ENCODE data around the gene OBP2B.
"Not testable (repeated sequence)": the region's sequence is repeated elsewhere in the genome, so short reads cannot be mapped to it uniquely, and the experiment has no call there.

OBP2B gene, protein sequence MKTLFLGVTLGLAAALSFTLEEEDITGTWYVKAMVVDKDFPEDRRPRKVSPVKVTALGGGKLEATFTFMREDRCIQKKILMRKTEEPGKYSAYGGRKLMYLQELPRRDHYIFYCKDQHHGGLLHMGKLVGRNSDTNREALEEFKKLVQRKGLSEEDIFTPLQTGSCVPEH

DNA sequence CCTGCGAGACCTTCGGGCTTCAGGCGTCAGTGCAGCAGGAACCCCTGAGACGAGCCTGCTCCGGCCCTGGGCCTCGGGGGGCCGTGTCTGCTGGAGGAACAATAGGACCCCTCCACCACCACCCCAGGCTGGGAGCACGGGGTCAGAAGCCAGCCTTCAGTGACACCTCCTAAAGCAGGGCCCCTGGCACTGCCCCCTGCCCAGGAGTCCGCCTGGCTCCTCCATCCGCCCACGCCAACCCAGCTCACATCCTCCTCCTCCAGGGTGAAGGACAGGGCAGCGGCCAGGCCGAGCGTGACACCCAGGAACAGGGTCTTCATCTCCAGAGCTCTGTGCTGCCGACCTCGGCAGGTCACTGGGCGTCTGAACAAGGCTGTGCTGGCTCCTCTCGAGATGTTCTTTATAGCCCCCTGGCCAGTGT lies at the start of gene OBP2B:
TSS of gene OBP2B (minus strand) at position 371 of the 421 bp plus-strand sequence. CDS start at position 320, 51 bp downstream.
- not testable (repeated sequence) for DNase-seq

DNA sequence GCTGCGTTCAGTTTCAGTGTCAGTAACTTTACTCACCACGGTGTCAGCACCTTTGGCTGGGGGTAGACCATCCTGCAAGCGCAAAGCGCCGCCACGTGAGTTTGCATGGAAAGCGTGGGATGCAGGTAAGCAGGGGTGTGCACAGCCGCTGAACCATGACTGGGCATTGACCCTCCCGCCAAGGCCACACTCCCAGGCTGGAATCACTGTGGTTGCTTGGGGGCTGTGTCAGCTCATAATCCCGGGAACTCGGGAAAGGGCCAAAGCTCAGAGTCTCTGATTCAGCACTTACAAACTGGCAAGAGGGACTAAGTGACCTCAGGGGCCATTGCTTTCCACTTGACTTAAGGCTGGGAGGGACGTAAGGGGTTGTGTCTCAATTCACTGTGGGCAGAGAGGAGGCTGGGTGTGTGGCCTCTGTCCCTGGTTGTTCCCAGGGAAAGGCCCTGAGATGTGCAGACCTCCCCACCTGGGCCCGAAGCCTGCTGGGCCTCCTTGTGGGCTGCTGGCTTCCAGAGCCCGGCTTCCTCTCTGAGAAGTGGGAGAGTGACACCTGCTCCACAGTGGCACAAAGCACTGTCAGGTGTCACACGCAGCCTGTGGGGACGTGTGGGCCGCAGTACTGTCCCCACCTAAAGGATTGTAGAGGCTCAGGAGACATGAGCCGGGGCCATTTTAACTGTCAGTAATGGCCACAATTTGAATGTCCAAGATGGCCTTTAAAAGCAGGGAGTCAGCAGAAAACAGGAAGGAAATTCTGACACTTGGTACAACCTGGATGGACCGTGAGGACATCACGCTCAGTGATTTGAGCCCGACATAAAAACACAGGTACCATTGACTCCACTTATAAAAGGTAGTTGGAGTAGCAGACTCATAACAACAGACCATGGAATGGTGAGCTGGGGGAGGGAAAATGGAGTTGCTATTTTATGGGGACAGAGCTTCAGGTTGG lies 49.3 kb upstream of the OBP2B start:
- no peak for DNase-seq

DNA sequence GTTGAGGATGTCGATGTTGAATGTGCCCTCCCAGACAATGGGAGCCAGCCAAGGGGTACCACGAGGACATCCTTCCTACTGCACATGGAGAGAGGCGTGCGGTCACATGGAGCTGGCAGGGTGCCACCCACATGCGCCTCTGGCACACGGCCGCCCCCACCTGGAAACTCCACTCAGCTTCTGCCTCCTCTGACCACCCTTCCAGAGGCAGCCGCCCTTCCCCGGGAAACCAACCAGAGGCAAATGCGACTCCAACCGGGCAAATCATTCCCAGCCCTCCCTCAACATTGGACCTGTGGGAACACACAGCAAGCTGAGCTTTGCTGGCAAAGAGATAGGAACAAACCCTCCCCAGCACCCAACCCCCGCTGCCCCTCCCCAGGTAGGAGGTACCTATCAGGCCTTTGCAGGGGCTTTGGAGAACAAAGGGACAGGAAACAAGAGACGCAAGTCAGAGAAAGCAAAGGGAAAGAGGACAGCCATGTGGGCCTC lies 48.5 kb upstream of the OBP2B start:
- no peak for DNase-seq

DNA sequence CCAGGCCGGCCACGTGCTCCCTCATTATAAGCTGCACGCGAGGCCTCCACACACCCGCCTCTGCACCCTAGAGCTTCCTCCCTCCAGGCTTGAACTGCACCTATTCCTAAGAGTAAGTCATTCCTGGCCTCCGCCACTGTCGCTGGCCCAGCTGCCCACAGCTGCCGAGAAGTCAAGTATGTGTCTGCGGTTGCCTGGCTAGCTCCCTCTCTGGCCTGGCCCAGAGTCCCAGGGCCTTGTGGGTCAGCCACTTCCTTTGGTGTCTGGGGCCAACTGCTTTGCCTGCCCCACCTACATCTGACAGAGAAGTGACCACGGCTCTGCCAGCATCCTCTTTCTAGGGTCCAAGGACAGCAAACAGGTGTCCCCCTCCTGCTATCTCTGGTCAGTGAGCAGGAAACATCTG lies 47.6 kb upstream of the OBP2B start:
- no peak for DNase-seq

DNA sequence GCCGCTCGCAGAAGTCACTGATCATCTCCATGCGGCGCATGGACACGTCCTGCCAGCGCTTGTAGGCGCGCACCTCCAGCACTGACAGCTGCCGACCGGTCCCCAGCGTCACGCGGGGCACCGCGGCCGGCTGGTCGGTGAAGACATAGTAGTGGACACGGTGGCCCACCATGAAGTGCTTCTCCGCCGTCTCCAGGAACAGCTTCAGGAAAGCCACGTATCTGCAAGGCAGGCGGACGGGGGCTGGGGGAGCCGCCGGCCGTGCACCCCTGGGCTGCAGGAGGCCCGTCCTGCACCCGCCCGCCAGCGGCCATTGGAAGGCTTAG lies 47.0 kb upstream of the OBP2B start:
- no peak for DNase-seq

DNA sequence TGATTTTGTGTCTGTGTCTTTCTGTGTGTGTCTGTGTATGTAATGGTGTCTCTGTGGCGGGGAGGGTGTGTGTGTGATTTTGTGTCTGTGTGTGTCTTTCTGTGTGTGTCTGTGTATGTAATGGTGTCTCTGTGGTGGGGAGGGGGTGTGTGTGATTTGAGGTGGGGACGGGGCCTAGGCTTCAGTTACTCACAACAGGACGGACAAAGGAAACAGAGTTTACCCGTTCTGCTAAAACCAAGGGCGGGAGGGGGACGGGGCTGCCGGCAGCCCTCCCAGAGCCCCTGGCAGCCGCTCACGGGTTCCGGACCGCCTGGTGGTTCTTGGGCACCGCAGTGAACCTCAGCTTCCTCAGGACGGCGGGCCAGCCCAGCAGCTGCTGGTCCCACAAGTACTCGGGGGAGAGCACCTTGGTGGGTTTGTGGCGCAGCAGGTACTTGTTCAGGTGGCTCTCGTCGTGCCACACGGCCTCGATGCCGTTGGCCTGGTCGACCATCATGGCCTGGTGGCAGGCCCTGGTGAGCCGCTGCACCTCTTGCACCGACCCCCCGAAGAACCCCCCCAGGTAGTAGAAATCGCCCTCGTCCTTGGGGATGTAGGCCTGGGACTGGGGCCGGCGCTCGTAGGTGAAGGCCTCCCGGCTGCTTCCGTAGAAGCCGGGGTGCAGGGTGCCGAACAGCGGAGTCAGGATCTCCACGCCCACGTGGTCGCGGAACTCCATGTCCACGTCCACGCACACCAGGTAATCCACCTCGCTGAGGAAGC lies 46.5 kb upstream of the OBP2B start:
- DNase-seq = no peak

DNA sequence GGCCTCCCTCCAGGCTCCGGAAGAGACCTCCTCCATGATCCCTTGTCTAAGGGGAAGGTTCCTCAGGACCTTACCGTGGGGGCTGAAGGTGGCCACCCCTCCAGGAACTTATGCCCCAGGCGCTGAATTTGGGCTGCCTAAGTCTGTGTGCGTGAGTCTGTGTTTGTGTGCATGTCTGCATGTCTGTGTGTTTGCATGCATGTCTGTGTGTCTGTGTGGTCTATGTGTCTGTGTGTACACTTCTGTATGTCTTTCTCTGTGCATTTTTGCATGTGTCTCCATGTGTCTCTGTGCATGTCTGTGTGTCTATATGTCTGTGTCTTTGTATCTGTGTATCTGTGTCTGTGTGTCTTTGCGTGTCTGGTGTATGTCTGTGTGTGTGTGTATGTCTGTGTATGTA lies 45.4 kb upstream of the OBP2B start:
- no peak for DNase-seq

DNA sequence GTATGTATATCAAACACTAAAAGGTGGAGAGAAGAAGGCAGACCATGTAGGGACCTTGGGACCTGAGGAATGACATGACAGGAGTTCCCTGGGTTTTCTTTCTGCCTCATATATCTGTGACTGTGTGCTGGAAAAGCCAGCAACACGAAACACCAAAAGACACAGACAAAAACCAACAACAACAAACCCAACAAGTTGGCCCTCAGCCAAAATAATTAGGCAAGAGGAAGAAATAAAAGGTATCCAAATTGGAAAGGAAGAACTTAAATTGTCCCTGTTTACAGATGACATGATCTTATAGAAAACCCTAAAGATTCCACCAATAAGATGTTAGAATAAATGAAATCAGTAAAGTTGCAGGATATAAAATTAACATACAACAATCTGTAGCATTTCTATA lies 44.2 kb upstream of the OBP2B start:
- DNase-seq = no peak

DNA sequence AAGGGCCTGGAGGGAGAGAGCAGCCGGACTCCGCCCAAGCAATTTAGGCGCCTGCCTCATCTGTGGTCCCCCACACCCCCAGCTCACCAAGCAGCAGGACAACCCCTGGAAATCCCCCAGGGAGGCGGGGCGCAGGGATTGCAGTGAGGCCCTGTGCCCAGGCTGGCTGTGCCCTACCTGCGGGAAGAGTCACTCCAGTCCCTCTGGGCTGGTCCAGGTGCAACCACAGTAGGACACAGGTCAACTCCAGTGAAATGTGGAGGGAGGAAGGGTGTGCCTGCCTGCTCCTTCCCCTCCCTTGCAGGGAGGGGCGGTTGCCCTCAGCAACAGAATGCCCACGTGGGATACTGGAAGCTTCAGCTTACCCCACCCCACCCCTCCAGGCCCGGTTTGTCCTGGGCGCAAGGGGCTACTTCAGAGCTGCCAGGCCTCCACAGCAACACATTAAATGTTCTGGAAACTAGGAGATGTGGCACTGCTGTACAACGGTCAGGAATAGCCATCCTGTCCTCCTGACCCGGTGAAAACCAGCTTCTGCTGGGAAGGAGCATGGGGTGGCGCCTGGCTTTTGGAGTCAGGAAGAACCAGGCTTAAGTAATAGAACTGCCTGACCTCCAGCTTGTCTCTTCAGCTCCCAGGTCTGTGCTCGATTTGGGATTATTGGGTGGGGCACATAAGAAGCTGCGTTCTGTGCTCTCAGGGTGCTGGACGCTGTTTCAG lies 43.4 kb upstream of the OBP2B start:
- DNase-seq = no peak

DNA sequence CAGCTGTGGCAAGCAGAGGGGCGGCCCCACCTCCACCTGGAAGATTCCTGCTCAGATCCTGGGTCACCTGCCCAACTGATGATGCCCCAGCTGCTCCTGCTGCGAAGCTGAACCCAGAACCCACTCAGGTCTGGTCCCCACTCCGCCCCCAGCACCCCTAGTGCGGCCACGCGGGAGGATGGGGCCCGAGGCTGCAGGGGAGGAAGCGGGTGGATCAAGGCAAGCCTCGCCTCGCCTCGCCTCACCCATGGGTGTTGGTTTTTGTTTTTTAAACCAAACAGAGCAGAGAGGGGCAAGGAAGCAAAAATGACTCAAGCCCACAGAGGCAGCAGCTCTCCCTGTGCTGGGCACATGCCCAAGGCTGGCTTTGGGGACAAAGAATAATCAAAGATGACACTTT lies 42.7 kb upstream of the OBP2B start:
- DNase-seq = no peak

DNA sequence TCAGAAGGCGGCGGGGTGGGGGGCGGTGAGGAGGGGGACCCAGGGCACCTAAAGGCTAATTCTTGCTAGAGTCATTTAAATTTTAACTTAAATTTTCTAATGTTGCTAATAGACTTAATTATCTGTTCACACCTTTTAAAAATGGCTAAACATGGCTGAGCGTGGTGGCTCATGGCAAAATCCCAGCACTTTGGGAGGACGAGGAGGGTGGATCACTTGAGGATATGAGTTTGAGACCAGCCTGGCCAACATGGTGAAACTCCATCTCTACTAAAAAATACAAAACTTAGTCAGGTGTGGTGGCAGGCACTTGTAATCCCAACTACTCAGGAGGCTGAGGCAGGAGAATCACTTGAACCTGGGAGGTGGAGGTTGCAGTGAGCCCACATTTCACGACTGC lies 42.2 kb upstream of the OBP2B start:
- DNase-seq = not testable (repeated sequence)

DNA sequence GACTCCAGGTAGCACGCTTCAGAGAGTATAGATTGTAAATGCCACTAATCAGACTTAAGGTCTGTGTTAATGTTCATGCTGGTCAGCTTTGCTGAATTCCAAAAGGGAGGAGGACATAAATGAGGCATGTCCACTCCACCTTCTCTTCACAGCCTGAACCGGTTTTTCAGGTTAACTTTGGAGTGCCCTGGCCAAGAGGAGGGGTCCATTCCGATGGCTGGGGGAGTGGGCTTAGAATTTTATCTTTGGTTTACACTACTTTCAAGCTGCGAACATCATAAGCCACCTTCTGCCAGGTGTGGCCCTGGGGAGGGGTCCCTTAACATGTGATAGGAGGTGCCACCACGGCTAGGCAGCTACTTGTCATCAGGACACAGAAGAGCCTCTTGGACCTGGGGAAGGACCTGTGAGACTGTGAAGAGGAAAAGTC lies 41.7 kb upstream of the OBP2B start:
- DNase-seq = no peak

DNA sequence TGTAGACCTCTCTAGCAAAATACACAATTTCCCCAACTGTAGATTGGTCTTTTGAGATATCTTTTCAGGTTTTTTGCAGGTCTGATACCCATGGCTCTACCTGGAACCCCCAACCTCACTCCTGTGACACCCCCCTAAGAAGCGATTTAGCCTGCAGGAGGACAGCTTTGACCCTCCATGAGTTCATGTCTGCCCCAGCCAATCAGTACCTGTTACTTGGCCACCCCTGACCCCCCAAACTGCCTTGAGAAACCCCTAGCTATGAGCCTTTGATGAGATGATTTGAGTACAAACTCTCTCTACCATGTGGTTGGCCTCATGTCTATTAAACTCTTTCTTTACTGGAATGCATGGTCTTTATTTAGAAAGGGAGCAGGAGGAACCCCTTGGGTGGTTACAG lies 40.3 kb upstream of the OBP2B start:
- DNase-seq = no peak

DNA sequence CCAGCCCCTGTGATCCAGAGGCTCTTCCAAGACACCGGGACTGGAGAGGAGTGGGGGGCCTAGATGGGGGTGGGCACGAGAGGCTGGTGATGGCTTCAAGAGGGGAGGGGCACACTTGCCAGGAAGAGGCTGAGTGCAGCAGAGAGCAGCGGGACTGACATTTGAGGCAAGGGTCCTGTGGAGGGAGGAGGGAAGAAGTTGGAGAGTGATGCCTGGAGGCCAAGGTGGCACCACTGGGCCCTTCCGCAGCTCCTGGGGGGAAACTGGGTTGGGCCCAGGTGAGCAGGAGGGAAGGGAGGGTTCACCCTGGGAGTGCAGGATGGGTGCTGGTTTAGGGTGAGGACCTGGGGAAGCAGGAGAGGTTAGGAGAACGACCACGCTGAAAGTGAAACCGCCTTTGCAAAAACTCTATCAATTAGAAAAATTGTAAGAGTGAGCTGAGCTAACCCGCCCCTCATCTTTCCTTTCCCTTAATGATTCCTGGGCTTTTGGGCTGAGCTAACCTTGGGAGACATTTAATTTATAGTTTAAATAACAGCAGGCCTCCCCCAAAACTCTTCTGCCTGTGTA lies 39.8 kb upstream of the OBP2B start:
- DNase-seq = no peak

DNA sequence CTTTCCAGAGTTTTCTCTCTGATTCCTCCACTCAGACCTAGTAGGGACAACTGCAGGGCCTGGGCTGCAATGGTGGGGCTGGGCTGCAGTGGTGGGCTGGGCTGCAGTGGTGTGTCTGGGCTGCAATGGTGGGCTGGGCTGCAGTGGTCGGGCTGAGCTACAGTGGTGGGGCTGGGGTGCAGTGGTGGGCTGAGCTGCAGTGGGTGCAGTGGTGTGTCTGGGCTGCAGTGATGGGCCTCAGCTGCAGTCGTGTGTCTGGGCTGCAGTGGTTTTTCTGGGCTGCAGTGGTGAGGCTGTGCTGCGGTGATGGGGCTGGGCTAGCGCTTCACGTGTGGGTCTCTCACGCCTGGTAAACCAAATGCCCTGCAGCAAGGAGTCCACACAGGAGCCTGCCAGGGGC lies 38.6 kb upstream of the OBP2B start:
- no peak for DNase-seq

DNA sequence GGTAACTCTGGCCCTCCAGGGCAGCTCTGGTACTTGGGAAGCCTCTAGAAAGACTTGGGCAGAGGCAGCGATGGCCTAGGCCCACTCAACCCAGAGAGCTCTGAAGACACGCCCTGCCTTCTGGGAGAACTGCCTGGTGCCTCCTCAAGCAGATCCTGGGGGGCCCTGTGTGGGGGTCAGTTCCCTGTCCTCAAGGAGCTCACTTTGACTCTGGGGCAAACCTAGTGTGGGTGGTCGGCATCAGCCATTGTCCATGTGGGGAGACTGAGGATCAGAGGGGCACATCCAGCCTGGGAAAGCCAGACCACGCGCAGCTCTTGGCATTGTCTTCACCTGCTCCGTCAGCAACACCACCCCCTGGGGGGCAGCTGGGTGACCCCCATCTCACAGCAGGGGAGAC lies 37.9 kb upstream of the OBP2B start:
- no peak for DNase-seq

DNA sequence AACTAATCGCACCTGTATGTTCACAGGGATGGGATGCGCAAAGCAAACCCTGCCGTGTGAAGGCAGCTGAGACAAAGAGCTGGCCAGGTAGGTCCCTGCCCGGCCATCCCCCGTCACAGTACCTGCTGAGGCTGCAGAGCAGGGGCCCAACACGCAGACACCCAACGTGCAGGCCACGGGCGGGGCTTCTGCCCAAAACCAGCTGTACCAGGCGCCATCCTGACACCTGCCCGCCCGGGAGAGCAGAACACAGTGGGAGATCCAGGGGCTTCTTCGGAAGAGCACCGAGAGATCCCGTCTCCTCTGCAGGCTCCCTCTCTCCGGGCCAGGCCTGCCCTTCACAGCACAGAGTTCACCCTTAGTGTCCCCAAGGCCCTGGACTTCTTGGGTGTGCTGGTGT lies 37.5 kb upstream of the OBP2B start:
- no peak for DNase-seq

DNA sequence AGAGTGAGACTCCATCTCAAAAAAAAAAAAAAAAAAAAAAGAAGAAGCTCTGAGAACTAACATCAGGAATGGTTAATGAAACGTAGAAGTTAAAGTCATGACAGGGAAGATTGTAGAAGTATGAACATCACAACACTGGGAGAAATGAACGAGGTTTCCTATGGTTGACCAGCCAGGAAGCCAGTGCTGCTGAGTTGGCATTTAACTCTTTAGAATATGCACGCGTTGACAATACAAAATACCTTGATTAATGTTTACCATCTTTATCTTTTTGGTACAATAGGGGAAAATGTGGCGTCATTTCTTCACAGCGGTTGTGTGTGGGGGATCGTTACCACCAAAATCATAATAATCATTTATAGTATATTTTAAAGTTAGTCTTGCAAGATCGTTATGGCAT lies 33.9 kb upstream of the OBP2B start:
- no peak for DNase-seq

DNA sequence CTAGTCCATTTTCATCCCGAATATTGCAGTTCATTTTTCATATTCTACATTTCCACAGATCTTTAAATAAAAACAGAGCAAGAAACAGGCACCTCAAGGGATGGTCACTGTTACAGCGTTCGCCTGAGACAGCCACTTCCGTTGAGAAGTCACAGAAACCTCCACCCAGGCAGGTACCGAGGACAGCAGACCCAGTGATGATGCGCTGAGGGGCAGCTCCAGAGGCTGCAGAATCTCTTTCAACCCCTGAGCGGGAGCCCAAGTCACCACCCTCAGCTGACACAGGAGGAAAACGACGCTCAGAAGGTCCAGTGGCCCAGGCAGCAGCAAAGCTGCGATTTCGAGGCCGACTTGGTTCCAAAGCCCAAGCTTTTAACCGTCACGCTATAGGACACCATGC lies 33.2 kb upstream of the OBP2B start:
- no peak for DNase-seq

DNA sequence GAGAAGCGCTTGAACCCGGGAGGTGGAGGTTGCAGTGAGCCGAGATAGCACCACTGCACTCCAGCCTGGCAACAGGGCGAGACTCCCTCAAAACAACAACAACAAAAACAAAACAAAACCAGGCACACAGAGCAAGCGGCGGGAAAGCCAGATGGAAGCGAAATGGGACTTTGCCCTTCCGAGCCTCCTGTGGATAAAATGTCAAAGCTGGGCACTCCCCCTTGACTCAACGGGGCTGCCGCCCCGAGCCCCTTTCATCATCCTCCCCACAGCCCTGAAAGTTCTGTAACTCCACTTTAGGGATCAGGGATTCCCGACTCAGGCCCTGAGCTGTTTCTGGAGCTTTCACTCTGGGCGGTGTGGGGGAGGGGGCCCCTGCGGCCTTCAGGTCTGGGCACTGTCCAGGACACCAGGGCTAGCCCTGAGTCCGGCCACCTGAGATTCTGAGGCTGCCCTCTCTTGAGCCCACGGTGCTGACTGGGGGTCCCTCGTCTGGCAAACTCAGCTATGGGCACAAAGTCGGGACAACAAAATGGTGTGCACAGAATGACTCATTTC lies 30.6 kb upstream of the OBP2B start:
- no peak for DNase-seq

DNA sequence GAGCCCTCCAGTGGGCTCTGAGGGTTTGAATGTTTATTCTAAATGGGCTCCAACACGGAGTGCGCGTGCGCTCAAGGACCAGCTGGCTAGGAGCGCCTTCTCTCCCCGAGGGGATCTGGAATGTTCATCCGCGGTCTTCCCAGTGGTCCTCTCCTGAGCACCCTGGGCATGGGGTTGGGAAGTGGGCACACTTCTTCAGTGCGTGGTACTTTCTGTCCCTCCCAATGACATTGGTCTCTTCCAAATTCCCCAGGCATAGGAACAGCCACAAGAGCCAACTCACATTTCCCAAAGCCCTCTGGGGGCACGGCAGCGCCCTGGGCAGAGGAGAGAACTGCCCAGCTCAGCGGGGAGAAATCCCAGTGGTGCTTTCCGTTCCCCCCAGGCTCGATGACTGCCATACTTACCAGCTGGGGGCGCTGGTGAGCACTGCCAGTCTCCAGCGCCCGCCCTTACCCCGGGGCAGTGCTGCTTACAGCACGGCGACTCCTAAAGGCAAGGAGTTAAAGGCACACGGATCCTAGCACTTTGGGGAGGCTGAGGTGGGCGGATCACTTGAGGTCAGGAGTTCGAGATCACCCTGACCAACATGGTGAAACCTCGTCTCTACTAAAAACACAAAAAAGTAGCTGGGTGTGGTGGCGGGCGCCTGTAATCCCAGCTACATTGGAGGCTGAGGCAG lies 29.9 kb upstream of the OBP2B start:
- peak; percentile 73 for DNase-seq

Data from CD4-positive, alpha-beta T cell treated with Interleukin-17A for 4 hours (primary cell).